T47D (cell line): ENCODE results near the gene MPC2.

Experiments used
- DNase-seq, 2 experiments: peaks; one replicate each; pipeline versions ENCODE4 v3.0.0 to v3.0.0-alpha.2; 2011 to 2012; ENCODE audit warnings: low read depth in 1 of 2, low spot score in 1 of 2
- JUND ChIP-seq: IDR thresholded peaks from 2 replicates; pipeline ENCODE4 v1.6.1; 2012; ENCODE audit warnings: low read depth
- in situ Hi-C: cut with HindIII; loops from 2 replicates; pipeline ENCODE4 v1.10.0; 2016; ENCODE audit warnings: low sequenced_read_pairs, low pct_unique_long_range_greater_than_20kb

MPC2 gene

DNA sequence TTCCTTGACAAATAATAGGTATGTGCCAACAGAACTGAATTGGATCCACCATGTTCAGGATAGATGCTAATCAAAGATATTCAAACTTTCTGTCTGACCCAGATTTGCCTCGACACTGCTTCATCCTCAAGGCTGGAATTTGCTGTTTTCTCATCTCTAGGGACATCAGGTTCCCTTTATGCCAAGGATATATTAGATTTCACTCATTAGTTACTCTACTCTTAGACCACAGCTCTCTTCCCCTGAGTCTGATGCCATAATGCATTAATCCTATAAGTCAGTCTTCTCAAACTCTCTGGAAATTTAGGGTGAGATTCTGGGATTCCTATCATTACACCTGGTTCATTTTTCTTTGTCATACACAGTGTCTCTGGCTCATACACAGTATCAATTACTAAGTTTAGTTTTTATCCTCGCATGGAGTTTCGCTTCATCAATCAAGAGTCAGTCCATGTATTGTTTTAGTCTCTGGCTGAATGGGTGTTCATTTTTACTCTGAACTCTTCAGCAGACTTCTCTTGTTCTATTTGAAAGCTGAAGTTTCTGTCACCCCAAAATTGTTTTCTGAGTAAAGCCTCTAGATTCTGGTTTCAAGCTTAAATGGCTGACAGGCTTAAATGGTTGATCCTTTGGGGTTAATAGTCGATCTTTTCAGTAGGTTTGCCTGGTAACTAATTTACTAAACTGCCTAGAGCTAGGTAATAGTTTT is 9.7 kb downstream of the MPC2 start:
- in situ Hi-C loops = no loop called here
- peak in 1 of 2 experiments; percentile 30 for DNase-seq
- no peak for TF ChIP-seq JUND

DNA sequence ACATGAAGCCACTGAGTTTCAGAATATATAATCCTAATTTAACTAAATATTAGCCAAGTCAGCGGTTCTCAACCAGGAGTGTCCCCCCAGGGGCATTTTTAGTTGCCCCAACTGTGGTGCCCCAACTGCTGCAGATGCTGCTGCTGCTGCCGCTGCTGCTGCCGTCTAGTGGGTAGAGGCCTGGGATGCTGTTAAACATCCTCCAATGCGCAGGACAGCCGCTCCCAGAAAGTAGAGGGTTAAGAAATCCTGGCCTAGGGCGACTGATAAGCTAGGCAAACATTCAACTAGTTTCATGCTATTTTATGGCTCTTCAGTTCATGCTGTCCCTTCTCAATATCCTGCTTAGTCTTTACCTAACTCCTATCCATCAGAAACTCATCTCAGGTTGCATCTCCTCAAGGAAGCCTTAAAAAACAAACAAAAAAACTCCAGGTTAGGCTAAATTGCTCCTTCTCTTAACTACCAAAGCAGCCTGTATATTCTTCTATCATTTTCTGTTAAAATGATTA is 10.3 kb downstream of the MPC2 start:
- in situ Hi-C loops = no loop called here
- peak in 1 of 2 experiments; percentile 65 for DNase-seq
- TF ChIP-seq JUND = no peak

DNA sequence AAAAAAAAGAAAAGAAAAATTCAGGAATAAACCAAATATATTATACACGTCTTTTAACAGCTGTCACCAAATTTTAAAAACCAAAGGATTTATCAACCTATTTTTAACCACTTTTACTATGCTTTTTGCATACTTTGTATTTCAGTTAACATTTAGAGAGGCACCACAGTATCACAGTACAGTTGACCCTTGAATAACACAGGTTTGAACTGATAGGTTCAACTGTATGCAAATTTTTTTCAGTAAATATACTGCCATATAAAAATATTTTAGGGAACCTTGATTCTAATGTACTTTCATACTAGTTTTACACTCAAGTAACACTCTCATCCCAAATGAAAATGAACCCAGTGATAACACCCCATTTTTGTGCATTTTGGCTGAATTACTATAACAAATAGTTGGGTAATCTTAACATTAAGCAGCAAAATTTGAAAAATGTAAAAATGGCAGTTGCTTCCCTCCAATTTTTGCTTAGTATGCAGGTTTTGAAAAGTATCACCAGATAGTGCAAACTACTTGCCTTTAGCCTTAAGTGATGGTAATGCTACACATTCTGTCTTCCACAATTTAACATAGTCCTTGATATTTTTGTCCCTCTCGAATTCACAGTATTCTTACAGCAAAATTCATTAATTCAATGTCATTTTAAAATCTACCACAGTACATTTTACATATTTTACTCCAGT is 12.2 kb downstream of the MPC2 start:
- in situ Hi-C loops = no loop called here
- TF ChIP-seq JUND = no peak
- no peak for DNase-seq

DNA sequence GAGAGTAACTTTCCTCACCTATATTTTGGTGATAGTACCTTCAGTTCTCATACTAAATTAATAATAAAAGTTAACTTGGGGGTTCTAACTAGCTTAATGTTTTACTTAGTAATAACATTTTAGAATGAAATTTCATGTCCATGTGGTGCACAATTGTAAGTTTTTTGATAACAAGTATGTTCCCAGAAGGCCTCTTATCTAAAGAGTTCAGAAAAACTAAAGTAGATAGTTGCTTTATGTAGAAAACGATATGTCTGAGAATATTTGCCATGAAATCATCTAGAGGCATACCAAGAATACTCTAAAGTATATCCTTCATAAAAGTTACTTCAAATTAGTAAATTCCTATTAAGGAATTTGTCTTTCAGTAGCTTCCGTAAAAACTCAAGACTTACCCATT is 12.8 kb downstream of the MPC2 start:
- no peak for DNase-seq
- TF ChIP-seq JUND = no peak
- in situ Hi-C loops = no loop called here

DNA sequence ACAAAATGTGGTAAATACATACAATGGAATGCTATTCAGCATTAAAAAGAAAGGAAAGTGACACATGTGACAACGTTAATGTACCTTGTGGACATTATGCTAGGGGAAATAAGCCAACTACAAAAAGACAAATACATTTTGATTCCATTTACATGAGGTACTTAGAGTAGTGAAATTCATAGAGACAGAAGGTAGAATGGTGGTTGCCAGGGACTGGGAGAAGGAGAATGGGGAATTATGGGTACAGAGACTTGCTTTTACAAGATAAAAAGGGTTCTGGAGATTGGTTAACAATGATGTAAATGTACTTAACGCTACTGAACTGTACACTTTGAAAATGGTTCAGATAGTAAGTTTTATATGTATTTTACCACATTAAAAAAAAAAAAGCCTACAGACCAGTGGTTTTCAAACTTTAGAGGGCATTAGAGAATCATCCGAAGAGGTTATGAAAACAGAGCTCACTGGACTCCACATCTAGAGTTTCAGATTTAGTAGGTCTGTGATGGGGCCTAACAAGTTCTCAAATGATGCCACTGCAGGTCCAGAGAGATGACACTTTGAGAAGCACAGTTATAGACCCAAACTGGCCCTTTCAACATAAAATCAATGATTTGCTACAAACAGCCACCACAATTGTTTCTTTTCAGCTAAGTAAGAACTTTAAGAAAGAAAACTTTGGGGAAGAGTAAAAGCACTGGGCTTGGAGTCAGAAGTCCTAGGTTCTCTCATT is 13.4 kb downstream of the MPC2 start:
- DNase-seq = no peak
- TF ChIP-seq JUND = no peak
- in situ Hi-C loops = no loop called here

DNA sequence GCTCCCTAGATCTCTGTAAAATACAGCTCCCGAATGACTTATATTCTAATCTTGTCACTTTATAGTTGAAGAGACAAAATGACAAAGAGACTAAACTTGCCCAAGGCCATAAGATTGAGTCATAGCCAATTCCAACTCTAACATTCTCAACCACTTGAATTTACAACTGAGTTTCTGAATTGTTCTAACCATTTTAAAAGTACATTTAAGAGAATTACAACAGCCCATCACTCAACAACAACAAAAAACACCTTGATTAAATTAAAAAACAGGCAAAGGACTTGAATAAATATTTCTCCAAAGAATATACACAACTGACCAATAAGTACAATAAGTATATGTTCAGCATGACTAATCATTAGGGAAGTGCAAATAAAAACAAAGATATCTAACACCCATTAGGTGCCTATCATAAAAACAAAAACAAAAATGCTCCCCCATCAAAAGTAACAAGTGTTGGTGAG is 14.2 kb downstream of the MPC2 start:
- in situ Hi-C loops = no loop called here
- no peak for TF ChIP-seq JUND

DNA sequence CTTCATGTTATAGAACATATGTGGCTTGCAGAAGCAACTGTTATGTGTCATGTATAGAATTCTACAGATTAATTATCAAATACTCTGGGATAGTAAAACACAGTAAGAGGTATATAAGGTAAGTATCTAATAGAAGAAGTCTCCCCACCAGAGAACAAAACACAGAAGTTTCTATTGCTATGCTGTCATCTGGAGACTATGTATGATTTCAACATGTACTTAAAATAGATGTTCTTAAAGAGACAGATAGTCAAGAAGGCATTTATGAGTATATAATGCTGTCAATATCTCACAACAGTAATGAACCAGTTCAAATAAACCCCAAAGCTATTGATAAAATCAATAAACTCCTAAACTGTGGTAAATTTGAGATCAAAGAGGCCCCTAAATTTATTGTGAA is 14.8 kb downstream of the MPC2 start:
- TF ChIP-seq JUND = no peak
- DNase-seq = no peak
- in situ Hi-C loops = no loop called here

More for the DNA sequence above, 14.2 kb downstream of the MPC2 start:
- no peak for DNase-seq

DNA sequence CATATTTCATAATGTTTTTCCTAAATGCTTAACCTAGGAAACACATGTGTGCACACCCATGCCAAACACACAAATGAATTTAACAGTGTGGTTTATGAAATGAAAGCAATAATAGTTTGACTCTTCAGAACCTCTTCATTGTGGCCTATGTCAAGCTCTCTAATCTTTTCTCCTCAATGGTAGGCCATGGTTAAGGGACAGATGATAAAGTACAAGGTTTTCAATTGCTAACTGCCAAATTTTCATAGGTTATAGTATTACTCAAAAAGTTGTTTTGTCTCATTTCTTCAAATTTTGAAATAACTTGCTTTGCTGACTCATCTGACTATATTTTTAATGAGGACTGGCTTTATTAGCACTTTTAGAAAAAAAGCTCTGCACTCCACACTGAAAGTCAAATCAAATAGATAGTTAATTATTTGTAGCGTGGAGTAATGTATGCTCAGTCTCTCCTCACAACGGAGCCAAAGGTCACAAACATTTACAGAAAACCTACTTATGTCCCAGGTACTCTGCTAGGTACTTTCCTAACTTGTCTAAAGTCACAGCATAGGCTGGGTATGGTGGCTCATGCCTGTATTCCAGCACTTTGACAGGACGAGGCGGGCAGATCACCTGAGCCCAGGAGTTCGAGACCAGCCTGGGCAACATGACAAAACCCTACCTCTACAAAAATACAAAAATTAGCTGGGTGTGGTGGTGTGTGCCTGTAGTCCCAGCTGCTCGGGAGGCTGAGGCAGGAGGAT is 19.9 kb downstream of the MPC2 start:
- DNase-seq = no peak
- in situ Hi-C loops = no loop called here
- no peak for TF ChIP-seq JUND

DNA sequence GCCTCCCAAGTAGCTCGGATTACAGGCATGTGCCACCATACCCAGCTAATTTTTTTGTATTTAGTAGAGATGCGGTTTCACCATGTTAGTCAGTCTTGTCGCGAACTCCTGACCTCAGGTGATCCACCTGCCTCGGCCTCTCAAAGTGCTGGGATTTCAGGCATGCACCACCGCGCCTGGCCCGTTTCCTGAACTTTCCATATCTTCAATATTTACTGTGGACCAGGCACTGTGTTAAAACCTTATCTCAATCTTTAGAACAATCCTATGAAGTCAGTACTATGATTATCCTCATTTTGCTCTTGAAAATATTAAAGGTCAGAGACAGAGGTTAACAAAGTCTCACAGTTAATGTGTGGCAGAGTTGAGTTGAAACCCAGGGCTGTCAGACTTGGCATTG is 21.3 kb downstream of the MPC2 start:
- in situ Hi-C loops = no loop called here
- DNase-seq = no peak
- no peak for TF ChIP-seq JUND

DNA sequence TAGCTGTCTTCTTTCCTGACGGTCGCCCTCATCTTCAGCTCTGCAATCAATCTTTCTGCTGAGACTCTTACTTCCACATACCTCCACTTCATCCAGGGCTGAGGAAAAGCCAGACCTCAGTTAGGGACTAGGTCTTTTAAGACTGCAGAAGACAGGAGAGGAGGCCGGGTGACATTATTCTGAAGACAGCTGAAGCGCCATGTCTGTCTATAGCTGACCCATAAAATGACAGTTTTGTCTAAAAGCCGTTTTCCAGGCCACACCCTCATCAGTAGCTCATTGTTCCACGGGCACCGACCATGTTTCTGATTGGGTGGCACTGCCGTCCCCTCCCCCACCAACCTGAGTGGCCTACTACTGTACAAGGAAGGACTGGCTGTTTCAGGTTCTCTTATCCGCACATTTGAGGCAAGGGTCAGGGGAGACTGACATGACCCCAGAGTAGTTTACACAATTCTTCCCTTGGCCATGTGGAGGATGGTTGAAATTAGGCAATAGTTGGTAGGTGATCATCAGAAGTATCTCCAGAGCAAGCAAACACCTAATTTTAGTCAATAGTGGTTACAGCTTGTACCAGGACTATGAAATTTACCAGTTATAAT is 22.9 kb downstream of the MPC2 start, which contains the start of gene ADCY10:
ADCY10 (minus strand) TSS at position 240 of the 602 bp plus-strand sequence. CDS start 8,994 bp downstream, outside the sequence.
- DNase-seq = peak in 1 of 2 experiments; percentile 84
- TF ChIP-seq JUND = no peak; the same call in 1 of the 2 replicates
- in situ Hi-C loops = no loop called here

DNA sequence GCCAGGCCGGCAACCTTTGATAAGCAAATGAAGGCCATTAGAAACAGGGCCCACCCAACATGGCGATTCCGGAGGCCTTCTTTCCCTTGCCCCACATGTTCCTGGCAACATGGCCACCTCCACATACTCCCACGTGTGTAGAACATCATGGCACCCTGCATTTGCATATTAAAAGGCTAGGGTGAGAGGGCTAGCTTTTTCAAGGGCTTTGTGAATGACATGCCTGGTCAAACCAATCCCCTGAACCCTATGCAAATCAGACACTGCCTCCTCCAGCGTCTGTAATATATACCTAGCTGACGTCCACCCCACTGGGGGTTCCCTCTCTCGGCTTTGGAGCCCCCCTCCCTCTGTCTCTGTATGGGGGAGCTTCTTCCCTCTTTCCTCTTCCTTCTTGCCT is 24.6 kb downstream of the MPC2 start:
- TF ChIP-seq JUND = no peak
- in situ Hi-C loops = no loop called here
- peak in 1 of 2 experiments; percentile 79 for DNase-seq
